H9 (cell line): Measurements from ENCODE around the gene OGFR. TPM values are rescaled to one million over a fixed set of nuclear protein-coding genes. Genes with fewer than 3 reads are reported as not detected.
A peak's percentile ranks its signal among the peaks of the same experiment; 100 is the strongest.

Experiments
- DNase-seq: peaks from one replicate; pipeline ENCODE4 v3.0.0-alpha.2; 2017
- H2AFZ ChIP-seq: one replicate; pipeline ENCODE4 v1.6.1; 2013; ENCODE audit warnings: mild to moderate bottlenecking, low read length, control low read depth, moderate library complexity
- H2AK5ac ChIP-seq: 2 replicates; pipeline ENCODE4 v1.6.1; 2013; ENCODE audit warnings: low read length, control low read depth, mixed read lengths; ENCODE audit not compliant: insufficient read length
- H2BK120ac ChIP-seq: one replicate; pipeline ENCODE4 v1.6.1; 2013; ENCODE audit warnings: low read depth, mild to moderate bottlenecking, low read length, control low read depth, inconsistent platforms; ENCODE audit not compliant: poor library complexity, severe bottlenecking
- H2BK12ac ChIP-seq: 2 replicates; pipeline ENCODE4 v1.6.1; 2013; ENCODE audit warnings: low read length, control low read depth, mixed read lengths, low read depth; ENCODE audit not compliant: insufficient read length
- H2BK15ac ChIP-seq: 2 replicates; pipeline ENCODE4 v1.6.1; 2013; ENCODE audit warnings: low read depth, low read length, control low read depth
- H2BK20ac ChIP-seq: one replicate; pipeline ENCODE4 v1.6.1; 2013; ENCODE audit warnings: low read depth, mild to moderate bottlenecking, low read length, control low read depth, inconsistent platforms; ENCODE audit not compliant: poor library complexity, severe bottlenecking
- H2BK5ac ChIP-seq: 2 replicates; pipeline ENCODE4 v1.6.1; 2013; ENCODE audit warnings: low read length, control low read depth, mixed read lengths; ENCODE audit not compliant: insufficient read length
- H3K14ac ChIP-seq: 2 replicates; pipeline ENCODE4 v1.6.1; 2013; ENCODE audit warnings: low read length, control low read depth; ENCODE audit not compliant: insufficient read depth
- H3K18ac ChIP-seq: 2 replicates; pipeline ENCODE4 v1.6.1; 2013; ENCODE audit warnings: low read depth, mild to moderate bottlenecking, mixed read lengths, low read length, control low read depth; ENCODE audit not compliant: insufficient read length
- H3K23ac ChIP-seq: 2 replicates; pipeline ENCODE4 v1.6.1; 2013; ENCODE audit warnings: low read length, control low read depth, mixed read lengths, low read depth; ENCODE audit not compliant: insufficient read length
- H3K23me2 ChIP-seq: 2 replicates; pipeline ENCODE4 v1.6.1; 2013; ENCODE audit warnings: low read depth, mild to moderate bottlenecking, mixed read lengths, low read length, control low read depth; ENCODE audit not compliant: insufficient read length, poor library complexity, severe bottlenecking
- H3K27ac ChIP-seq: 2 replicates; pipeline ENCODE4 v1.5.1; 2013; ENCODE audit warnings: low read length, control low read depth, mixed read lengths, low read depth; ENCODE audit not compliant: insufficient read length
- H3K27me3 ChIP-seq: 2 replicates; pipeline ENCODE4 v1.6.1; 2013; ENCODE audit warnings: low read length, control low read depth, inconsistent platforms; ENCODE audit not compliant: insufficient read depth
- H3K4ac ChIP-seq: 2 replicates; pipeline ENCODE4 v1.6.1; 2013; ENCODE audit warnings: low read depth, mild to moderate bottlenecking, control low read depth, inconsistent platforms, low read length, moderate library complexity
- H3K4me1 ChIP-seq: 2 replicates; pipeline ENCODE4 v1.6.1; 2013; ENCODE audit warnings: low read length, control low read depth, inconsistent platforms; ENCODE audit not compliant: insufficient read depth
- H3K4me2 ChIP-seq: 2 replicates; pipeline ENCODE4 v1.6.1; 2013; ENCODE audit warnings: low read length, control low read depth, mixed read lengths; ENCODE audit not compliant: insufficient read length, insufficient read depth
- H3K56ac ChIP-seq: 2 replicates; pipeline ENCODE4 v1.6.1; 2013; ENCODE audit warnings: low read depth, mild to moderate bottlenecking, mixed read lengths, low read length, control low read depth; ENCODE audit not compliant: insufficient read length
- H3K79me1 ChIP-seq: 2 replicates; pipeline ENCODE4 v1.6.1; 2013; ENCODE audit warnings: low read depth, mild to moderate bottlenecking, moderate library complexity, low read length, control low read depth, inconsistent platforms; ENCODE audit not compliant: insufficient read depth, poor library complexity, severe bottlenecking
- H3K79me2 ChIP-seq: 2 replicates; pipeline ENCODE4 v1.6.1; 2013; ENCODE audit warnings: low read length, control low read depth, inconsistent platforms; ENCODE audit not compliant: insufficient read depth
- H3K9ac ChIP-seq: 2 replicates; pipeline ENCODE4 v1.6.1; 2013; ENCODE audit warnings: low read length, control low read depth, mixed read lengths; ENCODE audit not compliant: insufficient read length; ENCODE audit errors: extremely low read depth
- H3K9me3 ChIP-seq: one replicate; pipeline ENCODE4 v1.6.1; 2013; ENCODE audit warnings: low read depth, low read length, inconsistent platforms; ENCODE audit not compliant: control insufficient read depth
- H3T11ph ChIP-seq: one replicate; pipeline ENCODE4 v1.6.1; 2013; ENCODE audit warnings: mild to moderate bottlenecking, low read length, control low read depth, inconsistent platforms
- H4K20me1 ChIP-seq: one replicate; pipeline ENCODE4 v1.6.1; 2013; ENCODE audit not compliant: control insufficient read depth, insufficient read length, insufficient read depth
- H4K5ac ChIP-seq: 2 replicates; pipeline ENCODE4 v1.6.1; 2013; ENCODE audit warnings: low read depth, mild to moderate bottlenecking, mixed read lengths, low read length, control low read depth; ENCODE audit not compliant: insufficient read length
- H4K8ac ChIP-seq: replicated peaks from 2 replicates; pipeline ENCODE4 v1.6.1; 2013; ENCODE audit warnings: low read length, control low read depth, mixed read lengths, low read depth; ENCODE audit not compliant: insufficient read length
- H4K91ac ChIP-seq: 2 replicates; pipeline ENCODE4 v1.6.1; 2013; ENCODE audit warnings: low read depth, mild to moderate bottlenecking, moderate library complexity, mixed read lengths, low read length, control low read depth; ENCODE audit not compliant: insufficient read length
- H3K27ac Mint-ChIP-seq, 3 experiments: 2 replicates in 2 of 3; 3 replicates in 1 of 3; pipeline ENCODE4 v1.8.0; 2020 to 2021; ENCODE audit warnings: mixed read lengths in 3 of 3, mild to moderate bottlenecking in 1 of 3, moderate library complexity in 1 of 3
- H3K27me3 Mint-ChIP-seq: 2 replicates; pipeline ENCODE4 v1.8.0; 2021; ENCODE audit warnings: low read depth, mild to moderate bottlenecking, moderate library complexity, mixed read lengths
- H3K36me3 Mint-ChIP-seq, 3 experiments: 2 replicates in 2 of 3; 3 replicates in 1 of 3; pipeline ENCODE4 v1.8.0; 2020 to 2021; ENCODE audit warnings: low read depth in 3 of 3, mixed read lengths in 3 of 3; ENCODE audit not compliant: insufficient read depth in 1 of 3
- H3K4me1 Mint-ChIP-seq, 2 experiments: 2 replicates each; pipeline ENCODE4 v1.8.0; 2020; ENCODE audit warnings: mixed read lengths in 2 of 2
- H3K4me3 Mint-ChIP-seq, 2 experiments: 2 replicates in 1 of 2; 3 replicates in 1 of 2; pipeline ENCODE4 v1.8.0; 2020 to 2021; ENCODE audit warnings: mild to moderate bottlenecking in 2 of 2, mixed read lengths in 2 of 2, moderate library complexity in 1 of 2
- H3K9me3 Mint-ChIP-seq, 2 experiments: 2 replicates in 1 of 2; 3 replicates in 1 of 2; pipeline ENCODE4 v1.8.0; 2020; ENCODE audit warnings: mild to moderate bottlenecking in 2 of 2, mixed read lengths in 2 of 2, moderate library complexity in 1 of 2
- WGBS: extraction: QIAGEN DNeasy Blood & Tissue Kit; methylation state at CpG from one replicate; pipeline ENCODE4 v1.1.7; 2013; ENCODE audit warnings: missing lambda C conversion rate, low lambda C conversion rate, mixed read lengths; ENCODE audit not compliant: insufficient read length; ENCODE audit errors: extremely low coverage; 5-methylcytosine and 5-hydroxymethylcytosine counted together
- total RNA-seq: library from RNA; stranded (reverse); gene quantifications from 2 replicates; pipeline ENCODE4 v1.2.1, GENCODE V29; 2021
- TF ChIP-seq, protein P1 (sequence below): fragments of 200-600 bp; sonication (generic); conservative IDR thresholded peaks from 3 replicates; pipeline ENCODE4 v1.8.0; 2021; ENCODE audit warnings: antibody characterized with exemption, mild to moderate bottlenecking

OGFR gene
- total RNA-seq, 1 experiment from 2014 or later = 33.1 TPM

DNA sequence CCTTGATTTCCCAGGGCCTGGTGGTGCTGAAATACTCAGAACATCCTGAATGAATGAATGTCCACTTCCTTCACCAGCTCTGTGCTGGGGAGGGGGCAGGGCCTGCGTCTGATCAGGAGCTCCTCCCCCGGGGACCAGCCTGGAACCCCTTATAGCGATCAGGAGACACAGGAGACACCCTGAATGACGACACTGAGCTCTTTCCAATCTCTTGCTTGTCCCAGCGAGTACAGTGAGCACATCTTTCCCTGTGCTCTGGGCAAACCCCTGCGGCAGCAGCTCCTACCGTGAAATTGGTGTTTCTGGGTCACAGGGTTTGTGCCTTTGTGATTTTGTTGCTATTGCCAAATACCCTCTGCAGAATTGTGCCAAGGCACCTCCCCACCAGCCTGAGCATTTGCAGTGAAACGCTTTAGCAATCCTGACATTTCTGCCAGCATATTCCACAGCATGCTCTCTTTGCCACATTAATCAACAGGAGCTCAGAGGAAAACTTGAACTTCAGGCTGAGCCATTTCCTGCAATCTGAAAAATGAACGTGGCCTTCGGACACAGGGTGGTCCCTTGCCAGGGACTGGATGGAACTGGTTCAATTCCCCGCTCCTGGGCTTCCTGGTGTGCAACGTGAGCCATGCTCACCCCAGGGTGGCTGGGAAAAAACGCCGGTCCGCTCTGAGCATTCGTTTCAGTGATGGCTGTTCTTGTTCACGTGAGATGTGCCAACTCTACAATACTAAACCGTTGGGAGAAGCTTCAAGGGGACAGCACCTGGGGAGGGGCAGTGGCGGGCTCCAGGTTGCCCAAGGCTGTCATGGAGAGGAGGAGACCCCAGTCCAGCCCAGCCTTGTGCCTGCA, 31.4 kb upstream of the OGFR start:
- Mint-ChIP-seq H3K4me3 (no peak overlapping the region; a peak in 1 of 5 replicates), H3K9me3 (no peaks in the 10 kb centered on the region; a peak in 2 of 5 replicates), H3K36me3 (no peaks in the 10 kb centered on the region; a peak in 1 of 7 replicates), H3K4me1 (peaks cover 3 to 20% of the 10 kb centered on the region in 2 experiments; a peak in 3 of 4 replicates), H3K27ac (peak overlapping the region in 1 of 3 experiments; percentile 25; a peak in 1 of 7 replicates), H3K27me3 (peaks cover 8% of the 10 kb centered on the region)
- no peak overlapping the region for H3K14ac ChIP-seq
- H3K18ac ChIP-seq = no peak overlapping the region
- H3K79me2 ChIP-seq = no peaks in the 10 kb centered on the region
- no peak overlapping the region for H3K23ac ChIP-seq
- no peak overlapping the region for H3K9ac ChIP-seq
- H3K4me2 ChIP-seq = no peak overlapping the region
- H4K20me1 ChIP-seq = no peaks in the 10 kb centered on the region
- no peak overlapping the region for H2BK5ac ChIP-seq
- DNase-seq = no peak
- H3T11ph ChIP-seq = no peak overlapping the region
- H3K27ac ChIP-seq = no peak overlapping the region
- no peak overlapping the region for H4K5ac ChIP-seq
- TF ChIP-seq, protein P1, sequence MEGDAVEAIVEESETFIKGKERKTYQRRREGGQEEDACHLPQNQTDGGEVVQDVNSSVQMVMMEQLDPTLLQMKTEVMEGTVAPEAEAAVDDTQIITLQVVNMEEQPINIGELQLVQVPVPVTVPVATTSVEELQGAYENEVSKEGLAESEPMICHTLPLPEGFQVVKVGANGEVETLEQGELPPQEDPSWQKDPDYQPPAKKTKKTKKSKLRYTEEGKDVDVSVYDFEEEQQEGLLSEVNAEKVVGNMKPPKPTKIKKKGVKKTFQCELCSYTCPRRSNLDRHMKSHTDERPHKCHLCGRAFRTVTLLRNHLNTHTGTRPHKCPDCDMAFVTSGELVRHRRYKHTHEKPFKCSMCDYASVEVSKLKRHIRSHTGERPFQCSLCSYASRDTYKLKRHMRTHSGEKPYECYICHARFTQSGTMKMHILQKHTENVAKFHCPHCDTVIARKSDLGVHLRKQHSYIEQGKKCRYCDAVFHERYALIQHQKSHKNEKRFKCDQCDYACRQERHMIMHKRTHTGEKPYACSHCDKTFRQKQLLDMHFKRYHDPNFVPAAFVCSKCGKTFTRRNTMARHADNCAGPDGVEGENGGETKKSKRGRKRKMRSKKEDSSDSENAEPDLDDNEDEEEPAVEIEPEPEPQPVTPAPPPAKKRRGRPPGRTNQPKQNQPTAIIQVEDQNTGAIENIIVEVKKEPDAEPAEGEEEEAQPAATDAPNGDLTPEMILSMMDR = no peak
- H3K23me2 ChIP-seq = no peaks in the 10 kb centered on the region
- H2BK120ac ChIP-seq = no peak overlapping the region
- no peak overlapping the region for H2BK12ac ChIP-seq
- H4K8ac ChIP-seq = no peak overlapping the region
- WGBS = no CpG with 5 or more reads among the region's 19 CpGs
- H3K56ac ChIP-seq = no peak overlapping the region
- peaks cover 3% of the 10 kb centered on the region; the same call in 1 of the 2 replicates for H3K4me1 ChIP-seq
- no peaks in the 10 kb centered on the region for H3K27me3 ChIP-seq
- no peak overlapping the region for H2BK15ac ChIP-seq
- no peak overlapping the region for H4K91ac ChIP-seq
- no peak overlapping the region for H2BK20ac ChIP-seq
- H2AK5ac ChIP-seq = no peak overlapping the region
- H3K4ac ChIP-seq = no peak overlapping the region
- no peak overlapping the region for H2AFZ ChIP-seq
- no peaks in the 10 kb centered on the region for H3K79me1 ChIP-seq
- no peaks in the 10 kb centered on the region for H3K9me3 ChIP-seq
